Pons (tissue), 1 donor: Measurements from ENCODE around the gene CHST2.

Experiments
- DNase-seq: peaks from one replicate; pipeline ENCODE4 v3.0.0-alpha.2; 2016; ENCODE audit warnings: low spot score

The CHST2 gene

DNA sequence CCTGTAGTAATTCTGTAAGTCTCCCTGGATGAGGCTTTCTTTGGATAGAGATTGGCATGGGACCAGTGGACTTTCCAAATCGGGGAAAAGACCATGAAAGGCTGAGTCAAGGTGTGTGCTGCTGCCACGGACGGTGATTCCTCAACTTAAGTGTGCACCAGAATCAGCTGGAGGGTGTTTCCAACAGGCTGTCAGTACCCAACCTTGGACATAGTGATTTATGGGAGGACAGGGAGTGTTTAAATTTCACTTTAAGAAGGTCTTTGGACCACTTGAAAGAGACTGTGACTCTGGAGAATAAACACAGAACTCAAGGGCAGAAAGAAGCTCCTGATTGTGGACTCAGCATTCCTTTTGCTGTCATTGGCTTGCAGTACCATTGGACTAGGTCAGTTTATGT, 20.4 kb upstream of the CHST2 start:
- DNase-seq, result no peak

DNA sequence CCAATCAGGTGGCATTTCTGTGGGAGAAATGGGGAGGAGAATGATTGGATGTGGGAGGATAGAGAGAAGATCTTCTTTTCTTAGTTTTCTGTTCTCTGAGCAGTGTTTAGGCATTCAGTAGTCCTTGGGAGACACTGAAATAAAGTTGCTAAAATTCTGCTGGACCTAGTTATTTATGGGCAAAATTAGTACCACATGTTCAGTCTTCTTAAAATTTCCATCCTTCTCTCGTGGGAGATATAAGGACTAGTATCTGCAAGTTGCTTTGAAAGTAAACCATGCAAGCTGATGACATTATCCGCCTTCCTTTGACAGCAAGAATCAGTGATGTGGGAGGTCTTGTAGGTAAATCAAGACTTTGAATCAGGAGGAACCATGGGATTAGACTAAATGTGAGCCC, 19.9 kb upstream of the CHST2 start:
- no peak for DNase-seq

DNA sequence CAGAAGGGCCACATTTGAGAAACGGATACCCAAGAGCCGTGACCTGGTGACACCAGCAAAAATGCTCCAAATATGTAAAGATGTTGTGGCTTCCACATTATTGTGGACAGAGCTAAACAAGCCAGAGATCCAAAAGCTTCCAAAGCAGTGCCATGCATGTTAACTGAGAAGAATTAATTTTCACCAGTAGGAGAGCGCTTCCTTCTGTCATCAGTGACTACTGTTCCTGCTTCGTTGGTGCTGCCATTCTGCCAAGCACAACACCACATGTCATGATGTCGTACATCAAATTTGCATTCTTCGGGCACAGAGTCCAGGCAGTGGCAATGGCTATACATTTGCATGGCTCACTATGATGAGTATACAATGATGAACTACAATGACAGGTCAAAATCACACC, 19.1 kb upstream of the CHST2 start:
- DNase-seq, result no peak

DNA sequence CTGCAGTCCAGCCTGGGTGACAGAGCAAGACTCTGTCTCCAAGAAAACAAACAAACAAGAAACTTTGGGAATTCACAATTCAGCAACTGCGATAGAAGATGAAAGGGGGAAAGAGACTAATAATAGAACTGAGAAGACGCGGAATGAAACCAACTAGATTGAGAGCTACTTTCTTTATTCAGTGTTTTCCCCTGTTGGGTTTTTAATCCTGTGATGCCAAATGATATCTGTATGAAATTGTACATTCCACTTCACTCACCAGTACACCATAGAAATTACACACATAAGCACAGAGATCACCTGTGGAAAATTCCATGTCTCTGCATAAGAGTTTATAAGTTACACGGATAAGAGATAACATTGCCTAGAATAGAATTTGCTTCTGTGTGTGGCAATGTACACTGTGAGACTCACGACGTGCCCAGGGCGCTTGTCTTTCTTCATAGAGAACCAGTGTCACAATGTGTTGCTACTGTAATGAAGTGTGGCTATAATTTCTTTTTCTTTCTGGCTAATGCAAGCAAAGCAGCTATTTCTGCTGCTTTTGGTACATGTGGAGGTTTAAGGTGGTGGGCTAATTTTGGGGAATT, 17.7 kb upstream of the CHST2 start:
- no peak for DNase-seq

DNA sequence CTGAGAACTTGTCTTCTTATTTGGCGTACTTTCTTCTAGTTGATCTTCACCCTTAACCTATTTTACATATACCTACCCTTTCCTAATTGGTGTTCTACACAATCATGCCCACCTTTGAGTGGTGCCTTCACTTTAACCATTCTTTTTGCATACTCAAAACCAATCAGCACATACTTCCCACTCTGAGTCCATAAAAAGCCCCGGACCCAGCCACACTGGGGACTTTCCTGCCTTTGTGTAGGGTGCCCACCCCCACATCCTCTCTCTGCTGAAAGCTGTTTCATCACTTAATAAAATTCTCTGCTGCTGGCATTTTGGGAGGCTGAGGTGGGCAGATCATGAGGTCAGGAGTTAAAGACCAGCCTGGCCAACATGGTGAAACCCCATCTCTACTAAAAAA, 15.9 kb upstream of the CHST2 start:
- DNase-seq, result no peak

DNA sequence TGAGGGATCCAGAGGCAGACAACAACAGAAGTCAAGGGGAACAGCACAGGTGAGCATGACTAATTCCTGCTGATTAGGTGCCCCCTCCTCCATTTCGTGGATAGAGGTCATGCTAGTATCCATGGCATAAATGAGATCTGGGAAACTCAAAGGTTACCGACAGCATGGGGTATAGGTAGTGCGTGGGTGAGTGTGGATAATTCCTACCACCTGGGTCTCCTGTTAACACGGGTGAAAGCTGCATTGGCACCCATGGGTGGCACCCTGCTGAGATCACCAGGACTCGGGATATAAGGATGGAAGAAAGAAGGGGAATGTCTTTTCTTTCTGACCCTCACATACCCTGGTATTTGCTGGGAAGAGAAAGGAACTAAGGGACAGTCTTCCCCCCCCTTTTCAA, 14.4 kb upstream of the CHST2 start:
- DNase-seq, result no peak

DNA sequence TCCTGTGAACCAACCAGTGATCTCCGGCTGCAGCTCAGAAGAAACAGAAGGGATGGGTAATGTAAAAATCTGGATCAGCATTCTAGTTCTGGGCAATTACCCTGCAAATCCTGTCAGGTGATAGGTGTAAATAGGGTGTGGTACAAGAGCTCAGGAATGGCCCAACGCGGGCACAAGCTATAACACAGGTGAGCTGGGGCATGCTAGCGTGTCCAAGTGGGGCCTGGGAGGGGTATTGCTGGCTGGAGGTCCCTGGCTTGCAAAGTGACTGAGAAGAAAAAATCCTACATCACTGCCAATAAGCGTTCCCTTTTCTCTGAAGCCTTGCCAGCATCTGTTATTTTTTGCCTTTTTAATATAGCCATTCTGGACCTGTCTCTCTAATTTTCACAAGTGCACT, 9.7 kb upstream of the CHST2 start:
- DNase-seq, result no peak

DNA sequence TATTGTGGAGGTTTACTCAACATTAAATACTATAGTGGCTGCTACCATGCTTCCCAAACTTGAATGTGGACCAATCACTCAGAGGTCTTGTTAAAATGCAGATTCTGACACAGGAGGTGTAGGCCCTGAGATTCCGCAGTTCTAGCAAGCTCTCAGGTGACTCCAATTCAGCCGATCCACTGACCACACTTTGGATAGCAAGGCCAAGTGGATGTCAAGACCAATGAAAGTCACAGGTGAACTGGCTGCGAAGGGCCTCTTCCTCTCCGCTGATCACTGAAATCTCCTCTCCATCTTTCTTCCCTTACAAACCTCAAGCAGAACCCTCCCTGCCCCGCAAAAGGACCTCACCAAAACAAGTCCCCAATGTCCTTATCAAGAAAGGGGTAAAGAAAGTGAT, 9.2 kb upstream of the CHST2 start:
- no peak for DNase-seq

DNA sequence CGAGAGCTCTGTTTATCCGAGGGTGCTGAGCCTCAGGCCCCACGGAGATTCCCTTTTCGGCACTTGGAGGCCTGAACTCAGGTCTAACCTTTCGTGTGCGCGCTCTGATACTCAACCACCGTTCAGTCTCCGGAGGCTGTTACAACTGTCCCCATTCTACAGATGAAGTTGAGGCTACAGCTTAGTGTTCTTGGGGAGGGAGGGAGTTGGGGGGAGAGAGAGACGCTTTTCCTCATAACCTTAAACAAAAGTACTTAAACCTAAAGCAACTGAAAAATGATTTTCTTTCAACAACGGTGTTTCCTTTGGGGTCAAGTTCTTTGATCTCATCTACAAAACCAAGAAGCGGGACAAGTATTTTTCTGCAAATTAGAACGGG, 952 bp upstream of the CHST2 start:
- DNase-seq, result no peak

DNA sequence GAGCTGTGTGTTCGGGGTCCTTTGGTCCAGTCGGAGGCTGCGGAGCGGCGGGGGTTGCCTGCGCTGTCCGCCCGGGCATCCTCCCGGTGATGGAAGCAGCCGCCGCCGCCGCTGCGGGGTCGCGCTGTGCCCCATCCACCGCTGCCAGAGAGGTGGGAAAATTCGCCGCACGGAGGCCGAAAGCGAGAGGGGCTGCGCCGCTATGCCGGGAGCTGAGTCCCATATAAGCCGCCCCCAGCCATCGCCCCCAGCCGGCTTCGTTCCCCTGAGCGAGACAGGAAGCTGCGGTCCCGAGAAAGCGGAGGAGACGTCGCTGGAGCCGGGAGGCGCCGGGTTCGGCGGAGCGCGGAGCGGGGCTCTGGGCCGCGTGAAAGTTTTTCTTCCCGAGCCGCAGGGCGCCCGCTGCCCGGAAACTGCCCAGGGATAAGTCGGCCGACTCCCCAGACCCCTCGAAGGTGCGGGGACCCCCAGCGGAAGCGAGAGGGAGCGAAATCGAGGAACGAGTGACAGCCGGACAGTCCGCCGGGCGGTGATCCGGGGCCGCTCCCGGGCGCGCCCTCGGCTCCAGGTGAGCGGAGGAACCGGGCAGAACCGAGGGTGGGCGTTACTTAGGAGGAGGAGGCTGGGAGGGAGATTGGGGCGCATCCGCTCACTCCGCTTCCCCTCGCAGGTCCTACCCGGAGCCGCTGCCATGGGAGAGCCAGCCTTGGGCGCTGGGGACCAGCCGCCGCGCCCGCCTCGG, 574 bp downstream of the CHST2 start:
- no peak for DNase-seq

DNA sequence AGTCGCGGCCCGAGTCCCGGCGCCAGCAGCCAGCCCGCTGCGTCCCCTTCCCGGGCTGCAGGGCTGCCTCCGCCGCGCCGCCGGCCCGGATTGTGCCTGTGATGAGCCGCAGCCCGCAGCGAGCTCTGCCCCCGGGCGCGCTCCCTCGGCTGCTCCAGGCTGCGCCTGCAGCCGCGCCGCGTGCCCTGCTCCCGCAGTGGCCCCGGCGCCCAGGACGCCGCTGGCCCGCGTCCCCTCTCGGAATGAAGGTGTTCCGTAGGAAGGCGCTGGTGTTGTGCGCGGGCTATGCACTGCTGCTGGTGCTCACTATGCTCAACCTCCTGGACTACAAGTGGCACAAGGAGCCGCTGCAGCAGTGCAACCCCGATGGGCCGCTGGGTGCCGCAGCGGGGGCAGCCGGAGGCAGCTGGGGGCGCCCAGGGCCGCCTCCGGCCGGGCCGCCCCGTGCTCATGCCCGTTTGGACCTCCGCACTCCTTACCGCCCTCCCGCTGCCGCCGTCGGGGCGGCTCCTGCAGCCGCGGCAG, 1.2 kb downstream of the CHST2 start:
- peak; percentile 21 for DNase-seq

DNA sequence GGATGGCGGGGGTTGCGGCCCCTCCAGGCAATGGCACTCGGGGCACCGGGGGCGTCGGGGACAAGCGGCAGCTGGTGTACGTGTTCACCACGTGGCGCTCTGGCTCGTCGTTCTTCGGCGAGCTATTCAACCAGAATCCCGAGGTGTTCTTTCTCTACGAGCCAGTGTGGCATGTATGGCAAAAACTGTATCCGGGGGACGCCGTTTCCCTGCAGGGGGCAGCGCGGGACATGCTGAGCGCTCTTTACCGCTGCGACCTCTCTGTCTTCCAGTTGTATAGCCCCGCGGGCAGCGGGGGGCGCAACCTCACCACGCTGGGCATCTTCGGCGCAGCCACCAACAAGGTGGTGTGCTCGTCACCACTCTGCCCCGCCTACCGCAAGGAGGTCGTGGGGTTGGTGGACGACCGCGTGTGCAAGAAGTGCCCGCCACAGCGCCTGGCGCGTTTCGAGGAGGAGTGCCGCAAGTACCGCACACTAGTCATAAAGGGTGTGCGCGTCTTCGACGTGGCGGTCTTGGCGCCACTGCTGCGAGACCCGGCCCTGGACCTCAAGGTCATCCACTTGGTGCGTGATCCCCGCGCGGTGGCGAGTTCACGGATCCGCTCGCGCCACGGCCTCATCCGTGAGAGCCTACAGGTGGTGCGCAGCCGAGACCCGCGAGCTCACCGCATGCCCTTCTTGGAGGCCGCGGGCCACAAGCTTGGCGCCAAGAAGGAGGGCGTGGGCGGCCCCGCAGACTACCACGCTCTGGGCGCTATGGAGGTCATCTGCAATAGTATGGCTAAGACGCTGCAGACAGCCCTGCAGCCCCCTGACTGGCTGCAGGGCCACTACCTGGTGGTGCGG, 1.9 kb downstream of the CHST2 start:
- DNase-seq, result peak; percentile 38

DNA sequence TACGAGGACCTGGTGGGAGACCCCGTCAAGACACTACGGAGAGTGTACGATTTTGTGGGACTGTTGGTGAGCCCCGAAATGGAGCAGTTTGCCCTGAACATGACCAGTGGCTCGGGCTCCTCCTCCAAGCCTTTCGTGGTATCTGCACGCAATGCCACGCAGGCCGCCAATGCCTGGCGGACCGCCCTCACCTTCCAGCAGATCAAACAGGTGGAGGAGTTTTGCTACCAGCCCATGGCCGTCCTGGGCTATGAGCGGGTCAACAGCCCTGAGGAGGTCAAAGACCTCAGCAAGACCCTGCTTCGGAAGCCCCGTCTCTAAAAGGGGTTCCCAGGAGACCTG, 2.5 kb downstream of the CHST2 start:
- no peak for DNase-seq

DNA sequence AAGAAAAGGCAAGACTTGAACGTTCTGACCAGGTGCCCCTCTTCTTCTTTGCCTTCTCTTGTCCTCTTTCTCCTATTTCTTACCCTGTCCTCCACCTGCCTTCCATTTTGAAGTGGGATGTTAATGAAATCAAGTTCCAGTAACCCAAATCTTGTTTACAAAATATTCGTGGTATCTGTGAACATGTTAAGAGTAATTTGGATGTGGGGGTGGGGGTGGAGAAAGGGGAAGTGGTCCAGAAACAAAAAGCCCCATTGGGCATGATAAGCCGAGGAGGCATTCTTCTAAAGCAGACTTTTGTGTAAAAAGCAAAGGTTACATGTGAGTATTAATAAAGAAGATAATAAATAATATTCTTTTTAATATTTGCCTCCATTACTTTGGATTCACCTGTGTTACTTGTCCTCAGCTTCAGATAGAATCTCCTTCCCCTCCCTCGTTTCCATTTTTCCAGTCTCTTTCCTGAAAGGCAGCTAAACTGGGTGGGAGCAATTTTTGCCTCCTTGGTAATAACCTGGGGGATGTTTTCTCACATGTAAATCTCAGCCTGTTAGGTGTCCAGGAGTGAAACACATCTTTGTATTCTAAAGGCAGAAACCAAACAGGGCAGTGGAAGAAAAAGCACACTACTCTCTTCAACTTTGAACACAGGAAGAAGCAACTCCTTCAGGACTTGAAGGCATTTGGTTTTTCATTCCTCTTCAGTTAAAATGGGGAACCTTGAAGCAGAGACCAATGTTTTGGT, 3.2 kb downstream of the CHST2 start:
- no peak for DNase-seq

DNA sequence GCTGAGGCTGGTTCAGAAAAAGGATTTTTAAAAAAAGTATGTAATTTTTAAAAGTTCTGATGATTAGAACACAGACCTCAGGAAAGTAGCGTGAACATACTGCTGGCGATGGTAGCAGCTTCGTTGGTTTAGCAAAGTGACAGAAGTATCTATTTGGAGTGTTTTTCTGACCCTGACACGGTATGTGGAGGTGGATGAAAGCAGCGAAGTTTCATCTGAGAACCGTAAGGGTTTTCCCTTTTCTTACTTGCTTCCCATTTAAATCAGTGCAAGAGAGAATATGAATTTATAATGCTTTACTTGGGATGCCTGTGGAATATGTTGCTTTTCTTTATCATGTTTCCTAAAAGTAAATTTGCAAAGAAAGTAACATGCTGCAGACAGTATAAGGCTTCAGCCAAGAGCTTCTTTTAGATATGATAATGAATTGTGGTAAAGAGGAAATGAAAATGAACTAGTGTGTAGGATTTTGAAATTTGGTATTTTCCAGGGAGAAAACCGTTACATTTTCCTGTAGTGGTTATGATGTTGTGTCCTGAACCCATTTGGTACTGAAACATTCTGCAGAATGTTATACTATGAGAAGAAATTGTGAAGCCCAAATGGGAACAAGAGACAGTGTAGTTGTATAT, 3.9 kb downstream of the CHST2 start:
- DNase-seq, result peak; percentile 39

DNA sequence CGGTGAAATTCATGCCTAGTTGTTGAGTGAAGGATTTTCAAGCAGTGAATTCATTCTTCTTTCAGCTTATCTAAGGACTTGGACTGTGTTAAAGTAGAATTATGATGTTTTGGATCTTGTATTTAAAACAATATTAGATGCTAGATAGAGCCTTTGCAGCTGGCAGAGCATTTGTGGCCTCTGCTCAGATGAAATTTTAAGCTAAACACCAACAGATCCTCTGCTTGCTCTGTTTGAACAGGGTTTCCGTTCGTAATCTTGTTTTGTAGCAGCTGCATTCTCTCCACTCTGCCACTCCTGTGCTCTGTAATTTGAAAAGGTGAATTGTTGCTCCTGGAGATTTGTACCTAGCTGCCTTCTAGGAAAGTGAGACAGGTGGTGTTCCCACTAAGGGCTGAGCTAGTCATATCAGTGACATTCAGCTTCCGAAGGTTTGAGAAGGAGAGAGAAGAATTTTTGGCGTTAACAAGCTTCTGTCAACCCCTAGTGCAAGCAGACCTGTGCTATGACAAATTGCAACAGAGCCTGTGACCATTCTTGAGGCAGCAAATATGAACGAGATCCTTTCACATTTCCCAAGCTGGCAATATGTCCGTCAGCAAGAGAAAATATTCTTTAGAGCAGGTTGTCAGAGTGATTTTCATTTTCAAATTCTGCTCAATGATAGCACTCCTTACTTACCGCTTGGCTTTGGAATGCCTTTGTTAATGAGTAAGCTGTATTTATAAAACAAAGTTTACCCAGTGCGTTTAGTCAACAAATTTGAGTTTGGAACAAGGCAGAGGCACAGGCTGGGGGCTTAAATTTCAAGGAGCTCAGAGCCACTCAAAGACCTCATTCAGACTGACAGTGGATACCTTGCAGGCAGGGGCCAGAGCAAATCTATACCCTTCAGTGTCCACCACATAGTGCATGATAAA, 5.3 kb downstream of the CHST2 start:
- DNase-seq, result peak; percentile 22

DNA sequence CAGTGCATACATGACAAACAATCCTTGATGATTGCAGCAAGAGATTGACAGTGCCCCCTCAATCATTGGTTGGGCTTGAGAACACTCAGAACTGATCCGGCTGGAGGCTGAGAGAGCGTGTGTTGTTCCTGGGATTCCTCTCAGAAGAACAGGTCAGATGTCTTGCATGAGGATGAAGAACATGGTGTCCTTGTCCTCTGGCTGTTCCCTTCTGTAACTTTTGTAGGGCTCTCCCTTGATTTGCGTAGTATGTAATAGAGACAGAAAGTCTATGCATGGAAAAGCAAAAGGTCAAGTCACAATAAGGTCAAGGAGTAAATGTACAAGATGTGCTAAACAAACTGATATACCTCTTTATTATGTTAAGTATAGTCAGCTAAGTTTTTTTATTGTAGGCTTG, 8.2 kb downstream of the CHST2 start:
- no peak for DNase-seq

DNA sequence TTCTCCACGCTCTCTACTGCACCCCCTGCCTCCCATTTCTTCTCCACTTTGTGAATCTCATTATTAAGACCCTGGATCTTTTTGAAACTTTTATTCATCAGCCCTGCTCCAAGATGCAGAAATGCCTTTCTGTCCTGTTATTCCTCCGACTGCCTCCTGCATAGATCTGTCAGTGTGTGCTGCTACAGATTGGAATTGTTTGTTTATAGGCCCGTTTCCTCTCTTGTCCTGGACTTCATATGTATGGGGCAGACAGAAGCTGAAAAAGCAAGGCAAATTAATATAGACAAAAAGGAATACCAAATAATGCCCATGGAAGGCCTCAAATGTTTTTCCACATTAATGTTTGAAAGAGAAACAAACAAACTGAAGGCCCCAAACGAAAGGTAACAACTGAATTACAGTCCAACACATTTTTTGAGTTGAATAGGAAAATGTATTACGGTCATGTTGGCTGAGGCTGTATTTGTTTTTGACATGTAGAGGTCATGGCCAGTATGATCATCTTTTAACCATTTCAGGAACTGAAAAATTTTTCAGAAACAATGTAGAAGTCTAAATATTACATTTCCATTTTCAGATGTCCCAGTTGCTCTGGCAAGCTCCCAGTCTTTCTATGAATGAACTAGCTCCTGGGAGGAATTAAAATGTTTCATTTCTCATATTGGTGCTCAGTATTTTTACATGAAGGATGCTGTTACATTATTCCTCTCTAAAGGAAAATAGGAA, 8.8 kb downstream of the CHST2 start:
- DNase-seq, result no peak

DNA sequence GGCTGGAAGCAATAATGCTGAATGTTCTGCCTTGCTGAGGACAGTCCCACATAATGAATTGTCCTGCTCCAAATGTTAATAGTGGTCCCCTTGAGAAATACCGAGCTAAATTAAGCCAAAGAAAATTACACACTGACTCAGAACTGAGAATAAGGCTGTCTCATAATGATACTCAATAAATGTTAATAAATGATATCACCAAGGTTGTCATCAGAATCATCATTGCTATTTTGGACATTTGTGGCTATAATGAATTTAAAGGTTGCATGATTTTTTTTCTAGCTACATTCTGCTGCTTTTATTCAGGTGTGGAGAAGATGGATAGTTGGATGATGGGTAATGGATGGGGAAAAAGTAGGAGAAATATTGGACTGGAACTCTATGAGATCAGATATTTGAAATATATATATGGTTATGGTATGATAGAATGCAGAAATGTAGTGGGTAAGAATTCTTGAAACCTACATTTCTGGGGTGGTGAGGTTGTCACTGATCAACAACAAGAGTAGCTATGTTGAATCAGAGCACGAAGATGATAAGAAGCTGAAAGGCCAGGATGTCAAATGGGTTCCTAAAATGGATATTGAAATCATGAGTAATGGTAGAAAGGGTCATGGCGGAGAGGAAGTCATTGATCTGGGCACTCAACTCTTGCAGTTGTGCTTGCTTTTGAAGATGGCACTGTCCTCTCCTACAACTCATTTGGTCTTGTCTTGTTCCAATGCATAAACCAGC, 12.8 kb downstream of the CHST2 start:
- DNase-seq, result no peak
